ENCODE results near the gene AKR1B15. TPM values are rescaled to one million over a fixed set of nuclear protein-coding genes. Genes with fewer than 3 reads are reported as not detected.
A peak's percentile ranks its signal among the peaks of the same experiment; 100 is the strongest.

Gene AKR1B15
- not detected for total RNA-seq

DNA sequence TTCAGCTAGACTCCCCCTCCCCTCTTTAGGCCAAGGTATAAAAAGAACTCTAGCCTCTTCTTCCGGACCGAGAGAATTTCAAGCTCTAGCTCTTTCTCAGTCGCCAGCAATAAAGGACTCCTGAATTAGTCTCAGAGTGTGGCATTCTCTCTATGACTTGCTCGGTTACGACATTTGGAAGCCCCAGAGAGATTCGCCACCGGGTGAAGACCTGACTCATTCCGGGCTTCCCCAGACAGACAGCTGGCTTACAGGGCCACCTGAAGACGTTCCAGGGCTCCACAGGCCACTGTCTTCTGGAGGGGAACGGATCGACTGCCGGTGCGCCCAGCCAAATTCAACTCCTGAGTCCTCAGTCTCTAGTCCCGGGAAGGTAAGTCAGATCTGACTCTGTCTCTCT, at the start of gene AKR1B15:
Gene AKR1B15, plus strand, starts transcription at position 234 of the 400 bp plus-strand sequence. CDS start 15,510 bp downstream, outside the sequence.
- H3K4me3 ChIP-seq (ENCODE audit: low read depth, poor library complexity, severe bottlenecking), result no peak within 1 kb of the TSS
- DNase-seq (ENCODE audit: low spot score in 2 of 2), result peak in 1 of 2 donors; percentile 43
- WGBS, 2 donors, result 43 to 59% methylated on average over 14 of the region's 14 CpGs
- no peak for TF ChIP-seq POLR2A (IDR thresholded peaks at IDR 0.05)
- TF ChIP-seq, protein P1, sequence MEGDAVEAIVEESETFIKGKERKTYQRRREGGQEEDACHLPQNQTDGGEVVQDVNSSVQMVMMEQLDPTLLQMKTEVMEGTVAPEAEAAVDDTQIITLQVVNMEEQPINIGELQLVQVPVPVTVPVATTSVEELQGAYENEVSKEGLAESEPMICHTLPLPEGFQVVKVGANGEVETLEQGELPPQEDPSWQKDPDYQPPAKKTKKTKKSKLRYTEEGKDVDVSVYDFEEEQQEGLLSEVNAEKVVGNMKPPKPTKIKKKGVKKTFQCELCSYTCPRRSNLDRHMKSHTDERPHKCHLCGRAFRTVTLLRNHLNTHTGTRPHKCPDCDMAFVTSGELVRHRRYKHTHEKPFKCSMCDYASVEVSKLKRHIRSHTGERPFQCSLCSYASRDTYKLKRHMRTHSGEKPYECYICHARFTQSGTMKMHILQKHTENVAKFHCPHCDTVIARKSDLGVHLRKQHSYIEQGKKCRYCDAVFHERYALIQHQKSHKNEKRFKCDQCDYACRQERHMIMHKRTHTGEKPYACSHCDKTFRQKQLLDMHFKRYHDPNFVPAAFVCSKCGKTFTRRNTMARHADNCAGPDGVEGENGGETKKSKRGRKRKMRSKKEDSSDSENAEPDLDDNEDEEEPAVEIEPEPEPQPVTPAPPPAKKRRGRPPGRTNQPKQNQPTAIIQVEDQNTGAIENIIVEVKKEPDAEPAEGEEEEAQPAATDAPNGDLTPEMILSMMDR (IDR thresholded peaks at IDR 0.05), result no peak
- intact Hi-C loops (cut with DNase I; ENCODE audit: low total_unique reads), result no loop called here

DNA sequence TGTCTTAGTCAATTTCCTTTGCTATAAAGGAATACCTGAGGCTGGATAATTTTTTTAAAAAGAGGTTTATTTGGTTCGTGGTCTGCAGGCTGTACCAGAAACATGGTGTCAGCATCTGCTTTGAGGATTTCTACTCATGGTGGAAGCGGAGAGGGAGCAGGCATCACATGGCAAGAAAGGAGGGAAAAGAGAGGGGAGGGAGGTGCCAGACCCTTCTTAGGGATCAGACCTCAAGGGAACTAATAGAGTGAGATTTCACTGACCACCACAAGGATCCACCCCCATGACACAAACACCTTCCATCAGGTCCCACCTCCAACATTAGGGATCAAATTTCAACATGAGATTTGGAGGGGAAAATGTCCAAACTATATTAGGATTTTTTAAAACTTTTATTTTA, 48.5 kb upstream of the AKR1B15 start:
- WGBS, 2 donors, result 76 to 81% methylated on average over 2 of the region's 2 CpGs
- TF ChIP-seq POLR2A (IDR thresholded peaks at IDR 0.05), result no peak
- intact Hi-C loops (cut with DNase I; ENCODE audit: low total_unique reads), result no loop called here
- H3K4me3 ChIP-seq (ENCODE audit: low read depth, poor library complexity, severe bottlenecking), result no peak overlapping the region
- DNase-seq (ENCODE audit: low spot score in 2 of 2), result no peak

DNA sequence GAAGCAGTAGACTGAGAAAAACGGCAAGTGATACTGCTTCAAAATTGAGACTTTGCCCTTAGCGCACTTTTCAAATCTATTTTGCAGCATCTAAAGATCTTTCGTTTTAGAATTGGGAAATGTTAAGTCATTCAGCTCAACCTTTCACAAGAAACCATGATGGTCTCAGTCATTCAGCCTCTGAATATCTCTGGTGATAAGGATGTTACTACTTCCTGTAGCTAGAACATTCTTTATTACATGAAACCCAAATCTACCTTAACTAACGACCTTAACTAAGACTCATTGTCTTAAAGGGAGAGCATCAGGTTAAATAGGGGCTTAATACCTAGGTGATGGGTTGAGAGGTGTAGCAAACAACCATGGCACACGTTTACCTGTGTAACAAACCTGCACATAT, 47.9 kb upstream of the AKR1B15 start:
- H3K4me3 ChIP-seq (ENCODE audit: low read depth, poor library complexity, severe bottlenecking), result no peak overlapping the region
- 70 to 74% methylated on average over 5 of the region's 5 CpGs for WGBS, 2 donors
- TF ChIP-seq POLR2A (IDR thresholded peaks at IDR 0.05), result no peak
- TF ChIP-seq, protein P1 (IDR thresholded peaks at IDR 0.05), result no peak
- no peak for DNase-seq (ENCODE audit: low spot score in 2 of 2)
- intact Hi-C loops (cut with DNase I; ENCODE audit: low total_unique reads), result no loop called here

DNA sequence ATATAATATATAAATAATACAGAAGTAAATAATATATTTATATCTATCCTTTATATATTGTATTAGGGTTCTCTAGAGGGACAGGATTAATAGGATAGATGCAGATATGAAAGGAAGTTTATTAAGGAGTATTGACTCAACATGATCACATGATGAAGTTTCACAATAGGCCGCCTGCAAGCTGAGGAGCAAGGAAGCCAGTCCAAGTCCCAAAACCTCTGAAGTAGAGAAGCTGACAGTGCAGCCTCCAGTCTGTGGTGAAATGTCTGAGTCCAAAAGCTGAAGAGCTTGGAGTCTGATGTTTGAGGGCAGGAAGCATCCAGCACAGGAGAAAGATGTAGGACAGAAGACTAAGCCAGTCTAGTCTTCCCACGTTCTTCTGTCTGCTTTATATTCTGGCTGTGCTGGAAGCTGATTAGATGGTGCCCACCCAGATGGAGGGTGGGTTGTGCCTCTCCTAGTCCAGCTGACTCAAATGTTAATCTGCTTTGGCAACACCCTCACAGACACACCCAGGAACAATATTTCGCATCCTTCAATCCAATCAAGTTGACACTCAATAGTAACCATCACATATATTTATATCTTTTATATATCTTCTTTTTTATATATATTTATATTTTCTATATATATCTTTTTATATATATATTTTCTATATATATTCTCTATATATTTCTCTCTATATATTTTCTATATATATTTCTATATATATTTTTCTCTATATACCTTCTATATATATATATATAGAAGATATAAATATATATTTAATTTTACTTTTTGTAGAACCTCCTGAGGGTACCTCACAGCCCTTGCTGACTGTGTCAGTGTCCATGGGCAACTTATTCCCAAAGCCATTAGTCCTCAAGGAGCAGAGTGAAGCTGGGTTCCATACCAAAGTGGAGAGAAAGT, 46.2 kb upstream of the AKR1B15 start:
- H3K4me3 ChIP-seq (ENCODE audit: low read depth, poor library complexity, severe bottlenecking), result no peak overlapping the region
- TF ChIP-seq, protein P1 (IDR thresholded peaks at IDR 0.05), result no peak
- TF ChIP-seq POLR2A (IDR thresholded peaks at IDR 0.05), result no peak
- WGBS, 2 donors, result 49 to 56% methylated on average over 3 of the region's 3 CpGs
- DNase-seq (ENCODE audit: low spot score in 2 of 2), result peak; percentile 83 to 87
- intact Hi-C loops (cut with DNase I; ENCODE audit: low total_unique reads), result no loop called here

DNA sequence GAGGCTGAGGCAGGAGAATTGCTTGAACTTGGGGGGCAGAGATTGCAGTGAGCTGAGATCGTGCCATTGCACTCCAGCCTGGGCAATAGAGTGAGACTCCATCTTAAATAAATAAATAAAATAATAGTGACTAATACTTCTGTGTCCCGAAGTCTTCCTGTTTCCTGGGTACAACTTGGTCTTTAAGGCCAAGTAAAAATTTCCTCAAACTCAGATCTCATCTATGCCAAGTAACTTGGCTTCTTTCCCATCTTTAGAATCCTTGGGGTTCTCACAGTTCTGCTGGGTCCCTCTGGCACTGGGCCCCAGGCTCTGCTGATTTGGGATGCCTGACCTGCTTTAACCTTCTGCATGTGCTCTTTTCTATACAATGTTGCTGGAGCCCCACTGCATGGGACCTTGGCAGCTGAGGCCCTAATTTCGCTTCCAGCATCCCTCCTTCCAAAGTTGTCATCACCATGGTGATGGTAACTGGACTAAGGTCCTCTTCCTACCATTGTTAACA, 44.2 kb upstream of the AKR1B15 start:
- no peak for DNase-seq (ENCODE audit: low spot score in 2 of 2)
- no peak overlapping the region for H3K4me3 ChIP-seq (ENCODE audit: low read depth, poor library complexity, severe bottlenecking)
- intact Hi-C loops (cut with DNase I; ENCODE audit: low total_unique reads), result no loop called here
- 79 to 83% methylated on average over 3 of the region's 3 CpGs for WGBS, 2 donors
- TF ChIP-seq, protein P1 (IDR thresholded peaks at IDR 0.05), result no peak
- no peak for TF ChIP-seq POLR2A (IDR thresholded peaks at IDR 0.05)

DNA sequence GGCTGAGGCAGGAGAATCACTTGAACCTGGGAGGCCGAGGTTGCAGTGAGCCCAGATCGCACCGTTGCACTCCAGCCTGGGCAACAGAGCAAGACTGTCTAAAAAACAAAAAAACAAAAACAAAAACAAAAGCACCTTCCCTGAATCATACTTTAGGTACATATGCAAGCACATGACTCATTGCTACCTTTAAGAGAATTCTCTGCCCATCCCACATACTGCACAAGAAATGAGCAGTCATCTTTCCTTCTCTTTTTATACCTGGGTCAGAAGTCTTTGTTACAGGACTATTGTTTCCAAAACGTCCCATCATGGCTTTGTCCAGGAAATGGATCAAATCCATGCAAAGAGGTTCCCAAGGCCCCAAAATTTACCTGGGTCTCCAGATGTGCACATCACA, 43.1 kb upstream of the AKR1B15 start:
- intact Hi-C loops (cut with DNase I; ENCODE audit: low total_unique reads), result no loop called here
- DNase-seq (ENCODE audit: low spot score in 2 of 2), result no peak
- TF ChIP-seq POLR2A (IDR thresholded peaks at IDR 0.05), result no peak
- TF ChIP-seq, protein P1 (IDR thresholded peaks at IDR 0.05), result no peak
- 84 to 89% methylated on average over 4 of the region's 4 CpGs for WGBS, 2 donors
- no peak overlapping the region for H3K4me3 ChIP-seq (ENCODE audit: low read depth, poor library complexity, severe bottlenecking)

All from lower leg skin (tissue), 4 donors.